ENCODE data around the gene TMEM131L.
A peak's percentile ranks its signal among the peaks of the same experiment; 100 is the strongest.

The TMEM131L gene

DNA sequence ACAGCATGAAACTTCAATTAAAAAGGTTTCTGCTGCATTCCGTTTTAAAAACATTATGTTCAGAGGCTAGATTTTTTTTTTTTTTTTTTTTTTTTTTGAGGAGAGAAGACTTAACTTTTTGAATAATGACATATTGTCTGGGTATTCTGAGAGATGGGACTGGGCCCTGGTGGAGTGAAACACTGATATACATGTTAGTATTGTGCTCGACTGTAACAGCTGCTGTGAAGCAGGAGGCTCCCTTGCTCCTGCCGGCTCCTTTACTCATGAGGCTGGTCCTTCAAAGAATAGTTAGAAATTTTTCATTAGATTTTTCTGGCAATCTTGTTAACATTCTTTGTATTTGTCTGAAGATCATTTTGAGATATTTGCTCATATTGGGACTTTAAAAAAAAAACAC is 73.3 kb downstream of the TMEM131L start:
- no CpG with 5 or more reads among the region's 3 CpGs for WGBS (ENCODE audit: extremely low coverage, insufficient coverage, insufficient read length)
- H2AK5ac ChIP-seq (ENCODE audit: low read length), result no peak overlapping the region

DNA sequence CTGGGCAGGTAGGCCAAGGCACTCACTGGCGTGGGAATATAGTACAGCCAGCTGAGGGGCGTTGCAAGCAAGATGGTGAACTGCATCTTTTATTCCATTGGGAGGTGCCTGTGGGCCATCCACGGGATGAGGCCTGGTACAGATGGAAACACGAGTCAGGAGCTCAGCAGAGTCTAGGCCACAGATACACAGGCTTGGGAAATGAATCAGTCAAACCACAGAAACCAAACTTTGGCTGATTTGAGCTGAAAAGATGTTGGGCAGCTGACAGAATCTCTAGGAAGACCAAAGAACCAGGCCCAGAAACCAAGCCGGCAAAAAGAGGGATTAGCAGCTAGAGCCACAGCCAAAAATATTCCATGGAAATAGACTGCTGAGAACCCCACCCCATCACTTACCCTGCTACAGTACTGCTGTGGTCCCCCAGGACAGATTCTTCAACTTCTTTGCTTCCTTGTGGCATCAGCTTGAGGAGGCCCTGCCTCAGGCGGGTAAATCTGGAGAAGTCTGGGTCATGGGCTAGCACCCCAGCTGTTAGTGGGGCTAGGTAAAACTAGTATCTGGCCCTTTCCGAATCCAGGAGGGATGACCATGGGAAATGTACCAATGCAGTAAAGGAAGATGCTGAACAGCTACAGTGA is 75.4 kb downstream of the TMEM131L start:
- no peak overlapping the region for H3K18ac ChIP-seq (ENCODE audit: low read length)
- no peak overlapping the region for H2BK120ac ChIP-seq (ENCODE audit: insufficient read depth, low read length, poor library complexity)
- no CpG with 5 or more reads among the region's 7 CpGs for WGBS (ENCODE audit: extremely low coverage, insufficient coverage, insufficient read length)
- no peak overlapping the region for H3K23ac ChIP-seq (ENCODE audit: low read length)
- peaks cover 8 to 11% of the 10 kb centered on the region in 2 experiments for H3K4me1 ChIP-seq (ENCODE audit: control insufficient read depth in 1 of 2, insufficient read depth in 2 of 2, low read length in 2 of 2)
- no peak overlapping the region for H3K9ac ChIP-seq (ENCODE audit: low read length)
- no peak overlapping the region for H3K27ac ChIP-seq (ENCODE audit: low read depth, low read length)
- H3K27me3 ChIP-seq (ENCODE audit: insufficient read depth, low read length), result no peaks in the 10 kb centered on the region
- H3K36me3 ChIP-seq (ENCODE audit: control insufficient read depth in 1 of 2, insufficient read depth in 2 of 2, low read length in 2 of 2), result no peaks in the 10 kb centered on the region
- no peak overlapping the region for H2AFZ ChIP-seq (ENCODE audit: insufficient read depth, low read length, poor library complexity)
- no peak overlapping the region for H3K4me2 ChIP-seq (ENCODE audit: low read length)
- no peak overlapping the region for H3K4me3 ChIP-seq (ENCODE audit: low read depth, low read length)
- no peak overlapping the region for H2BK5ac ChIP-seq (ENCODE audit: low read depth, low read length, poor library complexity)
- H4K8ac ChIP-seq (ENCODE audit: low read depth, low read length), result no peak overlapping the region
- no peak overlapping the region for H3K4ac ChIP-seq (ENCODE audit: low read depth, low read length)
- no peak overlapping the region for H4K12ac ChIP-seq (ENCODE audit: low read depth, low read length)
- no peak overlapping the region for H4K91ac ChIP-seq (ENCODE audit: low read depth, low read length)
- H3K79me2 ChIP-seq (ENCODE audit: control insufficient read depth, insufficient read depth, low read length, poor library complexity), result peaks cover 4% of the 10 kb centered on the region
- H3K9me3 ChIP-seq (ENCODE audit: insufficient read depth, low read depth, low read length), result no peaks in the 10 kb centered on the region
- no peak overlapping the region for H2AK5ac ChIP-seq (ENCODE audit: low read length)
- no peak overlapping the region for H3K14ac ChIP-seq (ENCODE audit: low read length)
- peaks cover 5% of the 10 kb centered on the region for H3K79me1 ChIP-seq (ENCODE audit: low read length)
- no peak for DNase-seq
- H2BK12ac ChIP-seq (ENCODE audit: low read length), result no peak overlapping the region

More for the DNA sequence above, 73.3 kb downstream of the TMEM131L start:
- Histone ChIP-seq H3K27me3 (ENCODE audit: insufficient read depth, low read length) (no peaks in the 10 kb centered on the region), H2BK12ac (ENCODE audit: low read length) (no peak overlapping the region), H3K36me3 (ENCODE audit: control insufficient read depth in 1 of 2, insufficient read depth in 2 of 2, low read length in 2 of 2) (no peaks in the 10 kb centered on the region), H3K79me2 (ENCODE audit: control insufficient read depth, insufficient read depth, low read length, poor library complexity) (peaks cover 3% of the 10 kb centered on the region), H3K4ac (ENCODE audit: low read depth, low read length) (no peak overlapping the region), H3K4me3 (ENCODE audit: low read depth, low read length) (no peak overlapping the region), H4K8ac (ENCODE audit: low read depth, low read length) (no peak overlapping the region), H4K91ac (ENCODE audit: low read depth, low read length) (no peak overlapping the region), H3K18ac (ENCODE audit: low read length) (no peak overlapping the region), H3K4me2 (ENCODE audit: low read length) (no peak overlapping the region), H3K9ac (ENCODE audit: low read length) (no peak overlapping the region), H3K23ac (ENCODE audit: low read length) (no peak overlapping the region), H2BK5ac (ENCODE audit: low read depth, low read length, poor library complexity) (no peak overlapping the region), H2AFZ (ENCODE audit: insufficient read depth, low read length, poor library complexity) (no peak overlapping the region), H3K14ac (ENCODE audit: low read length) (no peak overlapping the region), H3K9me3 (ENCODE audit: insufficient read depth, low read depth, low read length) (no peaks in the 10 kb centered on the region), H3K4me1 (ENCODE audit: control insufficient read depth in 1 of 2, insufficient read depth in 2 of 2, low read length in 2 of 2) (peaks cover 11% of the 10 kb centered on the region in 2 experiments), H4K12ac (ENCODE audit: low read depth, low read length) (no peak overlapping the region), H3K79me1 (ENCODE audit: low read length) (peaks cover 5% of the 10 kb centered on the region), H2BK120ac (ENCODE audit: insufficient read depth, low read length, poor library complexity) (no peak overlapping the region), H3K27ac (ENCODE audit: low read depth, low read length) (no peak overlapping the region)
- peak in 1 of 2 donors; percentile 22 for DNase-seq

GRCh38 chr4:153542131-153542530 is 76.0 kb downstream of the TMEM131L start:
- H2AK5ac ChIP-seq (ENCODE audit: low read length), result no peak overlapping the region
- H3K18ac ChIP-seq (ENCODE audit: low read length), result no peak overlapping the region
- H2AFZ ChIP-seq (ENCODE audit: insufficient read depth, low read length, poor library complexity), result no peak overlapping the region
- H3K4me3 ChIP-seq (ENCODE audit: low read depth, low read length), result no peak overlapping the region
- H4K12ac ChIP-seq (ENCODE audit: low read depth, low read length), result no peak overlapping the region
- H2BK12ac ChIP-seq (ENCODE audit: low read length), result no peak overlapping the region
- H3K79me2 ChIP-seq (ENCODE audit: control insufficient read depth, insufficient read depth, low read length, poor library complexity), result peaks cover 4% of the 10 kb centered on the region
- no peak for DNase-seq
- no peaks in the 10 kb centered on the region for H3K9me3 ChIP-seq (ENCODE audit: insufficient read depth, low read depth, low read length)
- no peak overlapping the region for H3K4me2 ChIP-seq (ENCODE audit: low read length)
- H3K4ac ChIP-seq (ENCODE audit: low read depth, low read length), result no peak overlapping the region
- no peak overlapping the region for H4K8ac ChIP-seq (ENCODE audit: low read depth, low read length)
- H2BK120ac ChIP-seq (ENCODE audit: insufficient read depth, low read length, poor library complexity), result no peak overlapping the region
- no peaks in the 10 kb centered on the region for H3K27me3 ChIP-seq (ENCODE audit: insufficient read depth, low read length)
- H3K14ac ChIP-seq (ENCODE audit: low read length), result no peak overlapping the region
- H3K23ac ChIP-seq (ENCODE audit: low read length), result no peak overlapping the region
- no peak overlapping the region for H4K91ac ChIP-seq (ENCODE audit: low read depth, low read length)
- H3K9ac ChIP-seq (ENCODE audit: low read length), result no peak overlapping the region
- peaks cover 5% of the 10 kb centered on the region for H3K79me1 ChIP-seq (ENCODE audit: low read length)
- peaks cover 8 to 11% of the 10 kb centered on the region in 2 experiments for H3K4me1 ChIP-seq (ENCODE audit: control insufficient read depth in 1 of 2, insufficient read depth in 2 of 2, low read length in 2 of 2)
- no CpG with 5 or more reads among the region's 6 CpGs for WGBS (ENCODE audit: extremely low coverage, insufficient coverage, insufficient read length)
- no peak overlapping the region for H3K27ac ChIP-seq (ENCODE audit: low read depth, low read length)
- no peak overlapping the region for H2BK5ac ChIP-seq (ENCODE audit: low read depth, low read length, poor library complexity)
- H3K36me3 ChIP-seq (ENCODE audit: control insufficient read depth in 1 of 2, insufficient read depth in 2 of 2, low read length in 2 of 2), result no peaks in the 10 kb centered on the region

DNA sequence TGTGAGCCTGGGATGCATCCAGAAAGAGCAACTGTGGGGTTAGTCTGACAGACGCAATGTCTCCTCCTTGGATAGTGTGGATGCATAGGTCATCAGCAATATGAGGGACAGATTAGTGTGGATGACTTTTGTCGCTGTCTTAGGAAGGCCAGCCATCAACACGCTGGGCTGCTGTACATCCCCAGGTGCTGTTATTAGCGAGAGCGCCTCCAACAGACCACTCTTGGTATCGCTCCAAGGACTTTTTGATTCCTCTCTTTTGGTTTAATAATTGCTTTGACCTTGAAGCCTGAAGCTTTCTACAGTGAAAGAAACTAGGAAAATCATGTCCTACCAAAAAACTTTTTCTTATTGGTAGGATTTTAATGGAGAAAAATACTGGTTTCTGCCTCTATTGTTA is 76.7 kb downstream of the TMEM131L start:
- Histone ChIP-seq H3K36me3 (ENCODE audit: control insufficient read depth in 1 of 2, insufficient read depth in 2 of 2, low read length in 2 of 2) (no peaks in the 10 kb centered on the region), H4K8ac (ENCODE audit: low read depth, low read length) (no peak overlapping the region), H3K79me1 (ENCODE audit: low read length) (peaks cover 5% of the 10 kb centered on the region), H3K27ac (ENCODE audit: low read depth, low read length) (no peak overlapping the region), H3K23ac (ENCODE audit: low read length) (no peak overlapping the region), H3K18ac (ENCODE audit: low read length) (no peak overlapping the region), H2BK12ac (ENCODE audit: low read length) (no peak overlapping the region), H4K91ac (ENCODE audit: low read depth, low read length) (no peak overlapping the region), H3K79me2 (ENCODE audit: control insufficient read depth, insufficient read depth, low read length, poor library complexity) (peaks cover 4% of the 10 kb centered on the region), H3K4me1 (ENCODE audit: control insufficient read depth in 1 of 2, insufficient read depth in 2 of 2, low read length in 2 of 2) (peaks cover 4 to 9% of the 10 kb centered on the region in 2 experiments), H3K14ac (ENCODE audit: low read length) (no peak overlapping the region), H4K12ac (ENCODE audit: low read depth, low read length) (no peak overlapping the region), H3K9ac (ENCODE audit: low read length) (no peak overlapping the region), H2BK120ac (ENCODE audit: insufficient read depth, low read length, poor library complexity) (no peak overlapping the region), H2BK5ac (ENCODE audit: low read depth, low read length, poor library complexity) (no peak overlapping the region), H3K9me3 (ENCODE audit: insufficient read depth, low read depth, low read length) (no peaks in the 10 kb centered on the region), H2AFZ (ENCODE audit: insufficient read depth, low read length, poor library complexity) (no peak overlapping the region), H3K4me2 (ENCODE audit: low read length) (no peak overlapping the region), H3K27me3 (ENCODE audit: insufficient read depth, low read length) (no peaks in the 10 kb centered on the region), H3K4ac (ENCODE audit: low read depth, low read length) (no peak overlapping the region), H2AK5ac (ENCODE audit: low read length) (no peak overlapping the region), H3K4me3 (ENCODE audit: low read depth, low read length) (no peak overlapping the region)
- no CpG with 5 or more reads among the region's 6 CpGs for WGBS (ENCODE audit: extremely low coverage, insufficient coverage, insufficient read length)
- no peak for DNase-seq
